Testis (tissue), 2 donors: ENCODE data around the gene TOR1AIP2.

Experiments used
- CTCF ChIP-seq, 3 experiments: fragments of 450-650 bp in 2 of 3; fragments of 200-600 bp in 1 of 3; sonication (generic) in 1 of 3; IDR thresholded peaks; one replicate each; pipeline ENCODE4 v1.5.1; 2016 to 2019; ENCODE audit warnings: antibody characterized with exemption in 3 of 3, mild to moderate bottlenecking in 2 of 3, moderate library complexity in 1 of 3
- POLR2A ChIP-seq: fragments of 450-650 bp; IDR thresholded peaks from one replicate; pipeline ENCODE4 v1.6.1; 2017; ENCODE audit warnings: antibody characterized with exemption, mild to moderate bottlenecking, moderate library complexity

GRCh38 chr1:179803104-179803503 lies 74.5 kb downstream of the TOR1AIP2 start:
- no peak for TF ChIP-seq POLR2A
- TF ChIP-seq CTCF (IDR thresholded peaks at IDR 0.05) = no peak
